Choroid plexus epithelial cell (primary cell): ENCODE data around the gene CHD3.
A peak's percentile ranks its signal among the peaks of the same experiment; 100 is the strongest.

ENCODE experiments used
- DNase-seq: peaks from one replicate; pipeline ENCODE4 v3.0.0-alpha.2; 2010; ENCODE audit warnings: low read depth
- H3K4me3 ChIP-seq: 2 replicates; pipeline ENCODE4 v1.5.1; 2011; ENCODE audit warnings: low read depth, mild to moderate bottlenecking, control low read depth, low read length, moderate library complexity
- CTCF ChIP-seq: conservative IDR thresholded peaks from 2 replicates; pipeline ENCODE4 v1.5.1; 2011; ENCODE audit warnings: low read depth, mild to moderate bottlenecking, control low read depth, inconsistent platforms, low read length, moderate library complexity

Gene CHD3

GRCh38 chr17:7854851-7855659 lies 33.5 kb upstream of the CHD3 start, which contains the start of gene TMEM88:
TMEM88 (plus strand) TSS chr17:7855066; CDS start chr17:7855075, 9 bp downstream.
- peak; percentile 16 for DNase-seq
- TF ChIP-seq CTCF: no peak
- peak within 1 kb of the TSS; percentile 72 for H3K4me3 ChIP-seq

GRCh38 chr17:7855660-7856010 lies 33.0 kb upstream of the CHD3 start:
- no peak for TF ChIP-seq CTCF
- peak overlapping the region; percentile 72 for H3K4me3 ChIP-seq
- peak; percentile 12 for DNase-seq

GRCh38 chr17:7856011-7856810 lies 32.4 kb upstream of the CHD3 start:
- no peak for TF ChIP-seq CTCF
- peak; percentile 59 for DNase-seq
- H3K4me3 ChIP-seq: peak overlapping the region; percentile 72

- TF ChIP-seq CTCF: peak; percentile 65
- DNase-seq: peak; percentile 100
- peak within 1 kb of the TSS; percentile 72 for H3K4me3 ChIP-seq
Observed at GRCh38 chr17:7856811-7857712, 31.5 kb upstream of the CHD3 start, which contains the start of gene NAA38. NAA38 (minus strand) TSS chr17:7857559; CDS start chr17:7857463, 96 bp downstream.

- peak within 1 kb of the TSS; percentile 72 for H3K4me3 ChIP-seq
- no peak for TF ChIP-seq CTCF
- DNase-seq: peak; percentile 95
Observed at GRCh38 chr17:7857713-7858521, 30.7 kb upstream of the CHD3 start, which contains the start of gene CYB5D1. CYB5D1 (plus strand) TSS chr17:7858003; CDS start chr17:7858135, 132 bp downstream.

GRCh38 chr17:7858522-7858810 lies 30.1 kb upstream of the CHD3 start:
- peak; percentile 50 for DNase-seq
- peak; percentile 55 for TF ChIP-seq CTCF
- H3K4me3 ChIP-seq: peak overlapping the region; percentile 72
